GM12878 (cell line): ENCODE results near the gene FKRP.

ENCODE experiments used
- ATF7 ChIP-seq: fragments of 450-650 bp; IDR thresholded peaks from 2 replicates; pipeline ENCODE4 v1.6.1; 2016; ENCODE audit warnings: low read depth, mild to moderate bottlenecking
- BCLAF1 ChIP-seq: fragments of 450-650 bp; IDR thresholded peaks from 2 replicates; pipeline ENCODE4 v1.6.1; 2017; ENCODE audit warnings: antibody characterized with exemption, mild to moderate bottlenecking, moderate library complexity
- EGR1 ChIP-seq, 2 experiments: IDR thresholded peaks; 1 replicate in 1 of 2; 2 replicates in 1 of 2; pipeline ENCODE4 v1.6.1; 2011 to 2012; ENCODE audit warnings: low read depth in 2 of 2, low read length in 2 of 2, borderline replicate concordance in 1 of 2, mild to moderate bottlenecking in 1 of 2, moderate library complexity in 1 of 2
- HDAC2 ChIP-seq: fragments of 200-600 bp; sonication (generic); IDR thresholded peaks from 2 replicates; pipeline ENCODE4 v1.6.1; 2017
- JUND ChIP-seq: IDR thresholded peaks from 2 replicates; pipeline ENCODE4 v1.6.1; 2012; ENCODE audit warnings: low read depth, mild to moderate bottlenecking, low read length, improper control_type of control experiment, moderate library complexity
- KDM1A ChIP-seq: fragments of 200-600 bp; sonication (generic); IDR thresholded peaks from 2 replicates; pipeline ENCODE4 v1.6.1; 2016; ENCODE audit warnings: borderline replicate concordance
- MYC ChIP-seq: IDR thresholded peaks from 2 replicates; pipeline ENCODE4 v1.6.1; 2011; ENCODE audit warnings: mild to moderate bottlenecking, low read length, moderate library complexity, inconsistent platforms; ENCODE audit not compliant: insufficient read depth, insufficient replicate concordance, insufficient read length, severe bottlenecking
- POLR2A ChIP-seq: IDR thresholded peaks from 2 replicates; pipeline ENCODE4 v1.6.1; 2011; ENCODE audit warnings: low read depth, mild to moderate bottlenecking, low read length
- SMC3 ChIP-seq: IDR thresholded peaks from 2 replicates; pipeline ENCODE4 v1.6.1; 2011; ENCODE audit warnings: low read length, improper control_type of control experiment, borderline replicate concordance
- SP1 ChIP-seq: IDR thresholded peaks from one replicate; pipeline ENCODE4 v1.6.1; 2011; ENCODE audit warnings: low read depth, low read length
- ZBTB33 ChIP-seq: fragments of 450-650 bp; IDR thresholded peaks from 2 replicates; pipeline ENCODE4 v1.6.1; 2017; ENCODE audit warnings: mild to moderate bottlenecking

- TF ChIP-seq HDAC2 (no peak), SMC3 (no peak), MYC (no peak), KDM1A (no peak), ZBTB33 (no peak), POLR2A (no peak), JUND (no peak), ATF7 (no peak), BCLAF1 (no peak), EGR1 (IDR thresholded peaks at IDR 0.05; ENCODE audit: borderline replicate concordance in 1 of 2, low read depth in 2 of 2, low read length in 2 of 2) (no peak), SP1 (no peak)
These were observed 16.5 kb downstream of the FKRP start for GRCh38 chr19:46762245-46762890.
